Measurements from ENCODE around the gene PSME3IP1.

DNA sequence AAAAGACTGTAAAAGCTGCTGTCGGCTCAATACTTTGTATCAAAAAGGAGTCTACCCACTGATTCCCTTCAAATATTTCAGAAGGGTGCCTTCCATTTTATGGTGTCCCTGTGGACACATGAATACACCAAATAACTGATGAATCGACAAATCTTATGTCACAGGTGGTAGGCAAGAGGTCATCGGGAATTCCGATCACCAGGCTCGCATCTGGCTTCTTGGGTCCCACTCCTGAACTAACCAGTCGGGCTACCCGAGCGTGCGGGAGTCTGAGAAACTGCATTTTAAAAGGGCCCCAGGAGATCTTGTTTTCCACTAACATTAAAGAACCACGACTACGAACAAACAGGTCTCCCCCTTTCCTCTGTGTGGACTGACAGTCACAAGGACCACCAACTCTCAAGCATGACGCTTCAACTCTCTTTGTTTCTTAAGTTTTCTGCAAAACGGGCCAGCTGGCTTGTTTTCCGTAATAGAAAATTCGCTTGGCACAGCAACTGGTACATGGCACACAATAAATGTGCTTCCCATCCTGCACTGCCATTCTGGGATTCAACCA, 873 bp downstream of the PSME3IP1 start:
- no peak for TF ChIP-seq CTCF (IDR thresholded peaks at IDR 0.05)
- no peak for TF ChIP-seq POLR2A (IDR thresholded peaks at IDR 0.05)
- TF ChIP-seq POLR2AphosphoS5 (IDR thresholded peaks at IDR 0.05): no peak
